CD4-positive, alpha-beta T cell treated with Interleukin-15 for 4 hours (primary cell): ENCODE results near the gene SYK.
"Not testable (repeated sequence)": the region's sequence is repeated elsewhere in the genome, so short reads cannot be mapped to it uniquely, and the experiment has no call there.

Experiments
- DNase-seq: peaks from one replicate; pipeline ENCODE4 v3.0.0-alpha.2; 2020; ENCODE audit warnings: low spot score

The SYK gene

GRCh38 chr9:90795871-90796317, 5.7 kb upstream of the SYK start:
- DNase-seq = no peak

- DNase-seq = no peak
Observed at GRCh38 chr9:90799271-90799852, 2.3 kb upstream of the SYK start.

- no peak for DNase-seq
Observed at GRCh38 chr9:90801973-90802322, 329 bp downstream of the SYK start.

- no peak for DNase-seq
Observed at GRCh38 chr9:90802386-90802985, 867 bp downstream of the SYK start.

- no peak for DNase-seq
Observed at GRCh38 chr9:90803860-90804593, 2.4 kb downstream of the SYK start.

GRCh38 chr9:90805006-90805996, 3.7 kb downstream of the SYK start:
- no peak for DNase-seq

- DNase-seq = no peak
Observed at GRCh38 chr9:90807006-90807405, 5.4 kb downstream of the SYK start.

- no peak for DNase-seq
Observed at GRCh38 chr9:90808398-90808797, 6.8 kb downstream of the SYK start.

- DNase-seq = no peak
Observed at GRCh38 chr9:90808890-90809685, 7.5 kb downstream of the SYK start.

GRCh38 chr9:90810691-90811090, 9.1 kb downstream of the SYK start:
- no peak for DNase-seq

GRCh38 chr9:90813046-90813445, 11.4 kb downstream of the SYK start:
- no peak for DNase-seq

GRCh38 chr9:90813523-90813922, 11.9 kb downstream of the SYK start:
- no peak for DNase-seq

- no peak for DNase-seq
Observed at GRCh38 chr9:90814355-90814754, 12.7 kb downstream of the SYK start.

- no peak for DNase-seq
Observed at GRCh38 chr9:90815183-90815943, 13.7 kb downstream of the SYK start.

GRCh38 chr9:90815944-90816357, 14.3 kb downstream of the SYK start:
- no peak for DNase-seq

- no peak for DNase-seq
Observed at GRCh38 chr9:90816690-90817089, 15.1 kb downstream of the SYK start.

- no peak for DNase-seq
Observed at GRCh38 chr9:90818279-90818678, 16.7 kb downstream of the SYK start.

GRCh38 chr9:90820406-90820805, 18.8 kb downstream of the SYK start:
- DNase-seq = not testable (repeated sequence)

- DNase-seq = not testable (repeated sequence)
Observed at GRCh38 chr9:90821236-90821635, 19.6 kb downstream of the SYK start.

- no peak for DNase-seq
Observed at GRCh38 chr9:90821697-90822096, 20.1 kb downstream of the SYK start.

GRCh38 chr9:90822866-90823265, 21.2 kb downstream of the SYK start:
- no peak for DNase-seq
